HG03039 (cell line): Measurements from ENCODE around the gene RUNX3.

Experiments used
- ATAC-seq: cut with Tn5 transposase; IDR thresholded peaks from one replicate; pipeline ENCODE4 v1.9.1; 2021; ENCODE audit warnings: mild to moderate bottlenecking, moderate library complexity; ENCODE audit not compliant: unreplicated experiment

RUNX3 gene

GRCh38 chr1:24931146-24931467 is 1.0 kb upstream of the RUNX3 start:
- no peak for ATAC-seq

GRCh38 chr1:24929398-24930259 is 447 bp downstream of the RUNX3 start:
- ATAC-seq = peak; percentile 12

- no peak for ATAC-seq
These were observed 1.2 kb downstream of the RUNX3 start for GRCh38 chr1:24928689-24929397.

GRCh38 chr1:24927988-24928688 is 1.9 kb downstream of the RUNX3 start:
- no peak for ATAC-seq

- no peak for ATAC-seq
These were observed 2.6 kb downstream of the RUNX3 start for GRCh38 chr1:24927473-24927872.

- ATAC-seq = no peak
These were observed 3.4 kb downstream of the RUNX3 start for GRCh38 chr1:24926563-24927249.

GRCh38 chr1:24925963-24926362 is 4.1 kb downstream of the RUNX3 start:
- no peak for ATAC-seq

GRCh38 chr1:24925082-24925779 is 4.8 kb downstream of the RUNX3 start:
- ATAC-seq = no peak

GRCh38 chr1:24923485-24924113 is 6.5 kb downstream of the RUNX3 start:
- ATAC-seq = no peak

- ATAC-seq = no peak
These were observed 8.0 kb downstream of the RUNX3 start for GRCh38 chr1:24921938-24922662.

GRCh38 chr1:24921412-24921811 is 8.7 kb downstream of the RUNX3 start:
- ATAC-seq = no peak

- no peak for ATAC-seq
These were observed 9.5 kb downstream of the RUNX3 start for GRCh38 chr1:24920533-24920925.

- no peak for ATAC-seq
These were observed 10.1 kb downstream of the RUNX3 start for GRCh38 chr1:24919791-24920532.

- no peak for ATAC-seq
These were observed 11.0 kb downstream of the RUNX3 start for GRCh38 chr1:24918995-24919605.

GRCh38 chr1:24918370-24918769 is 11.7 kb downstream of the RUNX3 start:
- no peak for ATAC-seq

- ATAC-seq = no peak
These were observed 12.6 kb downstream of the RUNX3 start for GRCh38 chr1:24917327-24918074.

- no peak for ATAC-seq
These were observed 14.1 kb downstream of the RUNX3 start for GRCh38 chr1:24915816-24916602.
